Panc1 (cell line): Measurements from ENCODE around the gene ZBTB46. TPM values are rescaled to one million over a fixed set of nuclear protein-coding genes. Genes with fewer than 3 reads are reported as not detected.

Experiments used
- ATAC-seq: fragments of 200-7000 bp; cut with Tn5 transposase; 2 replicates; pipeline ENCODE4 v1.9.1; 2020; ENCODE audit warnings: mild to moderate bottlenecking, moderate library complexity
- BruUV-seq: library from RNA; stranded (reverse); fragments of 400-500 nt; replicated peaks from 2 replicates; lab custom pipeline; 2021; lab: Mats Ljungman, UMichigan
- CTCF ChIA-PET: fragments of 300-600 bp; sonication (Branson Sonifier 250); formaldehyde crosslinking; loops from one replicate; lab custom pipeline; 2022; ENCODE audit warnings: antibody characterized with exemption; lab: Charles Lee
- POLR2A ChIA-PET: fragments of 300-600 bp; sonication (Branson Sonifier 250); formaldehyde crosslinking; loops from one replicate; lab custom pipeline; 2022; ENCODE audit warnings: antibody characterized with exemption; lab: Charles Lee
- DNase-seq: peaks from one replicate; pipeline ENCODE4 v3.0.0-alpha.2; 2010; ENCODE audit warnings: low read depth, low spot score
- H3K27ac ChIP-seq: 2 replicates; pipeline ENCODE4 v1.5.1; 2011; ENCODE audit warnings: mild to moderate bottlenecking, low read length, inconsistent platforms
- H3K27me3 ChIP-seq: fragments of 200-500 bp; sonication (Bioruptor generic); 2 replicates; pipeline ENCODE4 v1.6.0; 2014; ENCODE audit warnings: low read length, inconsistent platforms; ENCODE audit not compliant: control insufficient read depth, insufficient read depth
- H3K36me3 ChIP-seq: fragments of 200-500 bp; sonication (Bioruptor generic); 2 replicates; pipeline ENCODE4 v1.5.1; 2014; ENCODE audit warnings: inconsistent platforms, mild to moderate bottlenecking, low read length, moderate library complexity; ENCODE audit not compliant: control insufficient read depth, insufficient read depth
- H3K4me1 ChIP-seq: 2 replicates; pipeline ENCODE4 v1.5.1; 2011; ENCODE audit warnings: inconsistent platforms, mild to moderate bottlenecking, low read length, moderate library complexity; ENCODE audit not compliant: control insufficient read depth, insufficient read depth
- H3K4me3 ChIP-seq, 2 experiments: 2 replicates each; pipeline ENCODE4 v1.5.1; 2011 to 2012; ENCODE audit warnings: low read depth in 2 of 2, low read length in 2 of 2, mild to moderate bottlenecking in 2 of 2, inconsistent platforms in 1 of 2, moderate library complexity in 1 of 2
- H3K9me3 ChIP-seq: fragments of 200-500 bp; sonication (Bioruptor generic); 2 replicates; pipeline ENCODE4 v1.5.1; 2014; ENCODE audit warnings: low read depth, mild to moderate bottlenecking, inconsistent platforms, low read length, moderate library complexity; ENCODE audit not compliant: control insufficient read depth, insufficient read depth
- CTCF ChIP-seq: fragments of 450-650 bp; IDR thresholded peaks from 2 replicates; pipeline ENCODE4 v1.5.1; 2017; ENCODE audit warnings: mild to moderate bottlenecking
- POLR2AphosphoS5 ChIP-seq: IDR thresholded peaks from 2 replicates; pipeline ENCODE4 v1.6.1; 2012; ENCODE audit warnings: mild to moderate bottlenecking, low read depth, low read length, moderate library complexity
- REST ChIP-seq, 2 experiments: IDR thresholded peaks; 2 replicates each; pipeline ENCODE4 v1.6.1; 2011 to 2012; ENCODE audit warnings: low read depth in 2 of 2, control low read depth in 1 of 2, low read length in 1 of 2, mild to moderate bottlenecking in 1 of 2, moderate library complexity in 1 of 2; ENCODE audit not compliant: insufficient read depth in 1 of 2
- SIN3A ChIP-seq: IDR thresholded peaks from 2 replicates; pipeline ENCODE4 v1.6.1; 2012; ENCODE audit warnings: low read depth, mild to moderate bottlenecking, low read length, moderate library complexity, borderline replicate concordance; ENCODE audit not compliant: insufficient read depth
- TCF7L2 ChIP-seq: IDR thresholded peaks from 2 replicates; pipeline ENCODE4 v1.6.1; 2011; ENCODE audit warnings: mild to moderate bottlenecking, low read depth, low read length, inconsistent platforms
- in situ Hi-C: cut with HindIII; loops from 2 replicates; pipeline ENCODE4 v1.10.0; 2016; ENCODE audit warnings: low sequenced_read_pairs, low pct_unique_long_range_greater_than_20kb
- intact Hi-C: fragments of 100-400 bp; cut with micrococcal nuclease; formaldehyde crosslinking; loops from one replicate; pipeline ENCODE4 v1.10.0; 2022; ENCODE audit not compliant: unreplicated experiment
- total RNA-seq: library from RNA; stranded (reverse); gene quantifications from one replicate; pipeline ENCODE4 v1.2.1, GENCODE V29; 2021; ENCODE audit not compliant: unreplicated experiment

Gene ZBTB46
- total RNA-seq, 1 experiment from 2014 or later, result 15.2 TPM

- DNase-seq (no peak), ATAC-seq (no peak)
- Histone ChIP-seq H3K9me3 (no peaks in the 10 kb centered on the region), H3K4me1 (no peaks in the 10 kb centered on the region), H3K27ac (no peak overlapping the region), H3K36me3 (no peaks in the 10 kb centered on the region), H3K4me3 (no peak overlapping the region), H3K27me3 (no peaks in the 10 kb centered on the region)
- in situ Hi-C loops (no loop called here), intact Hi-C loops (no loop called here)
- no TSS peak for BruUV-seq
- CTCF ChIA-PET, result interaction anchor here (0.6 kb wide), 1 partner anchor 99 kb away, joined by 3 read pairs; no protein-coding TSS in a partner anchor
- POLR2A ChIA-PET, result no interaction called here
- TF ChIP-seq SIN3A, result no peak
These were observed 71.6 kb downstream of the ZBTB46 start for GRCh38 chr20:63759377-63759901.

GRCh38 chr20:63758152-63758551 lies 72.9 kb downstream of the ZBTB46 start:
- H3K4me3 ChIP-seq, result no peak overlapping the region
- H3K36me3 ChIP-seq, result no peaks in the 10 kb centered on the region
- no peaks in the 10 kb centered on the region for H3K4me1 ChIP-seq
- POLR2A ChIA-PET, result no interaction called here
- no peak overlapping the region for H3K27ac ChIP-seq
- in situ Hi-C loops, result no loop called here
- intact Hi-C loops, result no loop called here
- no peaks in the 10 kb centered on the region for H3K27me3 ChIP-seq
- no TSS peak for BruUV-seq
- TF ChIP-seq TCF7L2, result no peak
- no peak for TF ChIP-seq SIN3A
- no peak for TF ChIP-seq CTCF
- no peak for TF ChIP-seq POLR2AphosphoS5
- no peak for TF ChIP-seq REST (IDR thresholded peaks at IDR 0.05; ENCODE audit: insufficient read depth in 1 of 2, low read depth in 2 of 2, low read length in 1 of 2)
- H3K9me3 ChIP-seq, result no peaks in the 10 kb centered on the region
- CTCF ChIA-PET, result no interaction called here
- no peak for DNase-seq
- ATAC-seq, result no peak

- no peaks in the 10 kb centered on the region for H3K36me3 ChIP-seq
- no peaks in the 10 kb centered on the region for H3K4me1 ChIP-seq
- TF ChIP-seq SIN3A (no peak), TCF7L2 (no peak), CTCF (no peak), REST (IDR thresholded peaks at IDR 0.05; ENCODE audit: insufficient read depth in 1 of 2, low read depth in 2 of 2, low read length in 1 of 2) (no peak), POLR2AphosphoS5 (no peak)
- H3K27me3 ChIP-seq, result no peaks in the 10 kb centered on the region
- no peak overlapping the region for H3K27ac ChIP-seq
- H3K4me3 ChIP-seq, result no peak overlapping the region
- in situ Hi-C loops (no loop called here), intact Hi-C loops (no loop called here)
- ATAC-seq (no peak), DNase-seq (no peak)
- ChIA-PET POLR2A (no interaction called here), CTCF (no interaction called here)
- no peaks in the 10 kb centered on the region for H3K9me3 ChIP-seq
- BruUV-seq, result no TSS peak
These were observed 74.4 kb downstream of the ZBTB46 start for GRCh38 chr20:63756648-63756991.
